ENCODE data around the gene C1orf174. TPM values are rescaled to one million over a fixed set of nuclear protein-coding genes. Genes with fewer than 3 reads are reported as not detected.

C1orf174 gene
- total and polyA plus RNA-seq, 2 of the 4 experiments (the other 2 are of a cell fraction) = 26.7 to 45.7 TPM

DNA sequence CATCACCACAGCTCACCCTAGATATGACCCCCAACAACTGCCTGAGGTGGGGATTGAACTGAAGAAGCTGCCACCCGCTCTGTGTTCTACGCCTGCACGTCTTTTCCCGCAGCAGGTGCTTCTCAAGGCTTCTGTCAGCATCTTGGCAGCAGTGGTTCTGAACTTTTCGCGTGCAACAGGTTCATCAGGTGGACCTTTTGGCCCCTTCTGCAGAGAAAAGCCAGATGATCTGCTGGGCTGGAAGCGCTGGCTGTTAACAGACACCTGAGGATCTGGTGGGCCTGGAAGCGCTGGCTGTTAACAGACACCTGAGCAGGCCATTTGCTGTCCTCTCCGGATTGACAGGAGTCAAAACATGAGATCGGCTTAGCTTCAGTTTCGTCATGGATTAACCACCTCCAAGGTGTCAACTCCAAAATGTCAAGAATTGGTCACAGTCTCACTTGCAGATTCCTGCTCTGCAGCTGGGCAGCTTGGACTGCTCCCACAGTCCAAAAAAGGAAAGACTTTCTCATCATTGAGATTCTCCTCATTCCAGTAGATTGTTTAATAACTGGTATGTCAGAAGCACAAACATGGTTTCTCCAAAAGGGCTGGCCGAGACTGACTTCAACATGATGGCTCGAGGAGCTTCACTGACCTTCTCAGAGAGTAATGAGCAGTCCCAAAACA, 4.7 kb downstream of the C1orf174 start (continued):
- TF ChIP-seq MXI1 (IDR thresholded peaks at IDR 0.05; ENCODE audit: borderline replicate concordance, low read depth, low read length) = no peak

DNA sequence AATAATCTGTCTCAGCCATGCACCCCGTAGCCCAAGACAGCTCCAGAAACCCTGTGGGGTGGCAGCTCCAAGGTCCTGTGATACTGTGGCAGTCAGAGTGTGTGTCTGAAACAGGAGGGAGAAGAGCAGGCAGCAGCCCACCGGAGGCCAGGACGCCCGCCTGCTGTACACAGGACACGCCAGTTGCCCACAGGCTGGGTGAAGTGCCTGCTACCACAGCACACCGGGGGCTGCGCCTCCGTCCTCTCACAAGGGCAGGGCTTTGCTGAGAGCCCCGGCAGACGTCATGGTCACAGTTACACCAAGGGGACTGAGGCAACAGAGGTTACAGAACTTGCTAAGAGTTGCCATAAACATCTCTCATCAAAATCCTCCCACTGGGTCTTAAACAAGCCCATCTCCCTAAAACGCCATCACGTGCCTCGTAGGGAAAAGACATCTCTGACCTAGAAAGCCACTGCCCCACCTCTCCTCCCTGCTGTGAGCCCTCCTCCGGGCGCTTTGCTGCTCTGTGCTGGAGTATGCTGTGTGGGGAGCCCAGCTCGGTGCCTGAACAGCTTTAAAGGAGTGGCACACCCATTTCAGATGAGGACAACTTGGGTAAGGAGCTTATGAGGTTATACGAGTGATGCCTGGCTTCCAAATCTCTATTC, 5.3 kb downstream of the C1orf174 start:
- no peak overlapping the region for H3K23ac ChIP-seq (ENCODE audit: low read depth, low read length)
- H3K4me1 ChIP-seq (ENCODE audit: control insufficient read depth, insufficient read depth, low read length) = peaks cover 14% of the 10 kb centered on the region
- no peak overlapping the region for H3K9ac ChIP-seq (ENCODE audit: low read depth, low read length)
- H3K14ac ChIP-seq (replicated peaks; ENCODE audit: low read depth, low read length) = no peak overlapping the region
- no peak overlapping the region for H4K91ac ChIP-seq (ENCODE audit: insufficient read depth, low read depth, low read length)
- no peak overlapping the region for H2BK15ac ChIP-seq (ENCODE audit: low read depth, low read length)
- H3K27ac ChIP-seq (ENCODE audit: insufficient read depth, low read length) = peak overlapping the region; percentile 17; the same call in 1 of the 2 replicates
- dilution Hi-C loops (cut with HindIII; ENCODE audit: low sequenced_read_pairs, unreplicated experiment) = no loop called here
- H4K8ac ChIP-seq (ENCODE audit: low read depth in 2 of 2, low read length in 2 of 2) = no peak overlapping the region
- no peak overlapping the region for H3K4me3 ChIP-seq (ENCODE audit: insufficient read depth, low read depth, low read length)
- peaks cover 23% of the 10 kb centered on the region for H3K36me3 ChIP-seq (ENCODE audit: control insufficient read depth, insufficient read depth, low read length)
- POLR2A ChIA-PET (ENCODE audit: unreplicated experiment) = no interaction called here
- no peak overlapping the region for H2BK120ac ChIP-seq (ENCODE audit: low read depth, low read length)
- H3K56ac ChIP-seq (ENCODE audit: extremely low read depth, insufficient read depth, low read length) = no peak overlapping the region
- DNase-seq = no peak
- no TSS peak for BruUV-seq (replicated peaks)
- peak overlapping the region; percentile 48 for H2BK5ac ChIP-seq (ENCODE audit: low read depth, low read length, poor library complexity, severe bottlenecking)
- H3K79me1 ChIP-seq (ENCODE audit: low read depth in 1 of 2, low read length in 2 of 2) = peaks cover 13 to 39% of the 10 kb centered on the region in 2 experiments
- H2AK5ac ChIP-seq (ENCODE audit: low read depth, low read length) = no peak overlapping the region
- H2BK20ac ChIP-seq (ENCODE audit: low read depth, low read length) = no peak overlapping the region
- no peak overlapping the region for H2AFZ ChIP-seq (replicated peaks; ENCODE audit: low read length, poor library complexity)
- no peaks in the 10 kb centered on the region for H3K27me3 ChIP-seq (ENCODE audit: control insufficient read depth, insufficient read depth, low read length)
- intact Hi-C loops (cut with micrococcal nuclease) = no loop called here
- CTCF ChIA-PET = interaction anchor here (1.0 kb wide), 1 partner anchor 11 kb away, joined by 3 read pairs; no protein-coding TSS in a partner anchor
- no peak overlapping the region for H2AK9ac ChIP-seq (replicated peaks; ENCODE audit: low read depth, low read length, poor library complexity)
- H3K9me3 ChIP-seq (ENCODE audit: control insufficient read depth, insufficient read depth, low read length) = no peaks in the 10 kb centered on the region
- H3K18ac ChIP-seq (ENCODE audit: low read depth, low read length) = no peak overlapping the region
- no peak for ATAC-seq (ENCODE audit: low read depth)
- no peak for TF ChIP-seq CEBPB (IDR thresholded peaks at IDR 0.05; ENCODE audit: low read depth, low read length)
- no peak for TF ChIP-seq RAD21 (IDR thresholded peaks at IDR 0.05; ENCODE audit: low read length)
- TF ChIP-seq MXI1 (IDR thresholded peaks at IDR 0.05; ENCODE audit: borderline replicate concordance, low read depth, low read length) = no peak
- TF ChIP-seq, protein P1, sequence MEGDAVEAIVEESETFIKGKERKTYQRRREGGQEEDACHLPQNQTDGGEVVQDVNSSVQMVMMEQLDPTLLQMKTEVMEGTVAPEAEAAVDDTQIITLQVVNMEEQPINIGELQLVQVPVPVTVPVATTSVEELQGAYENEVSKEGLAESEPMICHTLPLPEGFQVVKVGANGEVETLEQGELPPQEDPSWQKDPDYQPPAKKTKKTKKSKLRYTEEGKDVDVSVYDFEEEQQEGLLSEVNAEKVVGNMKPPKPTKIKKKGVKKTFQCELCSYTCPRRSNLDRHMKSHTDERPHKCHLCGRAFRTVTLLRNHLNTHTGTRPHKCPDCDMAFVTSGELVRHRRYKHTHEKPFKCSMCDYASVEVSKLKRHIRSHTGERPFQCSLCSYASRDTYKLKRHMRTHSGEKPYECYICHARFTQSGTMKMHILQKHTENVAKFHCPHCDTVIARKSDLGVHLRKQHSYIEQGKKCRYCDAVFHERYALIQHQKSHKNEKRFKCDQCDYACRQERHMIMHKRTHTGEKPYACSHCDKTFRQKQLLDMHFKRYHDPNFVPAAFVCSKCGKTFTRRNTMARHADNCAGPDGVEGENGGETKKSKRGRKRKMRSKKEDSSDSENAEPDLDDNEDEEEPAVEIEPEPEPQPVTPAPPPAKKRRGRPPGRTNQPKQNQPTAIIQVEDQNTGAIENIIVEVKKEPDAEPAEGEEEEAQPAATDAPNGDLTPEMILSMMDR (conservative IDR thresholded peaks at IDR 0.05; ENCODE audit: low read depth, low read length) = no peak
- TF ChIP-seq CHD1 (IDR thresholded peaks at IDR 0.05; ENCODE audit: low read depth, low read length) = no peak
- 94% methylated on average over 5 of the region's 17 CpGs; no CpG with 5 or more reads in 1 of the 2 experiments for WGBS, 2 experiments (ENCODE audit: extremely low coverage in 2 of 2, insufficient read length in 1 of 2)
- no peak overlapping the region for H3K4me2 ChIP-seq (ENCODE audit: low read depth, low read length)
- in situ Hi-C loops (cut with MboI; ENCODE audit: low sequenced_read_pairs) = no loop called here
- peaks cover 22% of the 10 kb centered on the region for H4K20me1 ChIP-seq (ENCODE audit: insufficient read depth, low read length)
- H4K5ac ChIP-seq (ENCODE audit: low read depth, low read length) = no peak overlapping the region
- H3K9me1 ChIP-seq (ENCODE audit: insufficient read depth, low read length) = peaks cover 9% of the 10 kb centered on the region; the same call in 1 of the 2 replicates
- H3K4ac ChIP-seq (ENCODE audit: low read depth, low read length) = peak overlapping the region; percentile 43; the same call in 1 of the 2 replicates

Measured in IMR-90 (cell line).